ENCODE results near the gene HOXB9. TPM values are rescaled to one million over a fixed set of nuclear protein-coding genes. Genes with fewer than 3 reads are reported as not detected.

The HOXB9 gene
- total RNA-seq, 1 experiment from 2014 or later: 1.4 TPM

- Mint-ChIP-seq H3K36me3 (ENCODE audit: insufficient read depth, unreplicated experiment) (peaks cover 7% of the 10 kb centered on the region), H3K4me1 (ENCODE audit: insufficient read depth, unreplicated experiment) (peaks cover 6% of the 10 kb centered on the region), H3K27me3 (ENCODE audit: insufficient read depth, unreplicated experiment) (peaks cover 99% of the 10 kb centered on the region), H3K27ac (ENCODE audit: low read depth, unreplicated experiment) (no peak overlapping the region), H3K4me3 (ENCODE audit: unreplicated experiment) (no peak overlapping the region), H3K9me3 (ENCODE audit: unreplicated experiment) (no peaks in the 10 kb centered on the region)
- BruUV-seq (replicated peaks): no TSS peak
- TF ChIP-seq, protein P1, sequence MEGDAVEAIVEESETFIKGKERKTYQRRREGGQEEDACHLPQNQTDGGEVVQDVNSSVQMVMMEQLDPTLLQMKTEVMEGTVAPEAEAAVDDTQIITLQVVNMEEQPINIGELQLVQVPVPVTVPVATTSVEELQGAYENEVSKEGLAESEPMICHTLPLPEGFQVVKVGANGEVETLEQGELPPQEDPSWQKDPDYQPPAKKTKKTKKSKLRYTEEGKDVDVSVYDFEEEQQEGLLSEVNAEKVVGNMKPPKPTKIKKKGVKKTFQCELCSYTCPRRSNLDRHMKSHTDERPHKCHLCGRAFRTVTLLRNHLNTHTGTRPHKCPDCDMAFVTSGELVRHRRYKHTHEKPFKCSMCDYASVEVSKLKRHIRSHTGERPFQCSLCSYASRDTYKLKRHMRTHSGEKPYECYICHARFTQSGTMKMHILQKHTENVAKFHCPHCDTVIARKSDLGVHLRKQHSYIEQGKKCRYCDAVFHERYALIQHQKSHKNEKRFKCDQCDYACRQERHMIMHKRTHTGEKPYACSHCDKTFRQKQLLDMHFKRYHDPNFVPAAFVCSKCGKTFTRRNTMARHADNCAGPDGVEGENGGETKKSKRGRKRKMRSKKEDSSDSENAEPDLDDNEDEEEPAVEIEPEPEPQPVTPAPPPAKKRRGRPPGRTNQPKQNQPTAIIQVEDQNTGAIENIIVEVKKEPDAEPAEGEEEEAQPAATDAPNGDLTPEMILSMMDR (IDR thresholded peaks at IDR 0.05; ENCODE audit: unreplicated experiment): no peak
- intact Hi-C loops (cut with micrococcal nuclease): no loop called here
- no peak for DNase-seq (ENCODE audit: unreplicated experiment)
- ChIA-PET POLR2A (interaction anchor here (0.7 kb wide), 1 partner anchor 188 kb away, joined by 3 read pairs; no protein-coding TSS in a partner anchor), CTCF (interaction anchor here (0.6 to 1.6 kb wide), 3 partner anchors 13 to 181 kb away, joined by 3 to 6 read pairs (median 3); no protein-coding TSS in a partner anchor)
These were observed 2.0 kb downstream of the HOXB9 start for GRCh38 chr17:48624118-48624517.

- no peaks in the 10 kb centered on the region for H3K9me3 Mint-ChIP-seq (ENCODE audit: unreplicated experiment)
- H3K27ac Mint-ChIP-seq (ENCODE audit: low read depth, unreplicated experiment): no peak overlapping the region
- H3K27me3 Mint-ChIP-seq (ENCODE audit: insufficient read depth, unreplicated experiment): peaks cover 99% of the 10 kb centered on the region
- H3K36me3 Mint-ChIP-seq (ENCODE audit: insufficient read depth, unreplicated experiment): peaks cover 7% of the 10 kb centered on the region
- ChIA-PET CTCF (interaction anchor here (0.7 to 1.6 kb wide), 4 partner anchors 13 to 730 kb away, joined by 3 to 6 read pairs (median 3); no protein-coding TSS in a partner anchor), POLR2A (interaction anchor here (0.7 kb wide), 2 partner anchors 189 to 1665 kb away, joined by 3 read pairs; no protein-coding TSS in a partner anchor)
- intact Hi-C loops (cut with micrococcal nuclease): no loop called here
- no TSS peak for BruUV-seq (replicated peaks)
- no peak overlapping the region for H3K4me3 Mint-ChIP-seq (ENCODE audit: unreplicated experiment)
- H3K4me1 Mint-ChIP-seq (ENCODE audit: insufficient read depth, unreplicated experiment): peaks cover 6% of the 10 kb centered on the region
- no peak for DNase-seq (ENCODE audit: unreplicated experiment)
- TF ChIP-seq, protein P1 (IDR thresholded peaks at IDR 0.05; ENCODE audit: unreplicated experiment): no peak
These were observed 2.6 kb downstream of the HOXB9 start for GRCh38 chr17:48623583-48623982.

DNA sequence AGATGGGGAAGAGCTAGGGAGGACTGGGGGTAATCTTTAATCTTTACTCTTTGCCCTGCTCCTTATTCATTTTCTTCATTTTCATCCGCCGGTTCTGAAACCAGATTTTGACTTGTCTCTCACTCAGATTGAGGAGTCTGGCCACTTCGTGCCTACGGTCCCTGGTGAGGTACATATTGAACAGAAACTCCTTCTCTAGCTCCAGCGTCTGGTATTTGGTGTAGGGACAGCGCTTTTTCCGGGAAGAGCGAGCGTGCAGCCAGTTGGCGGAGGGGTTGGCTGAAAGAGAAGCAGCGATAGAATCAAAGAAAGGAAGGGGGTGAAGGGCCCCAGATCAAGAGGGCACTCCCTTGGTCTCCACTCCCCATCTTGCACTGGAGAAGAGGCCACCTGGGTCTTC lies 3.3 kb downstream of the HOXB9 start:
- no peak overlapping the region for H3K4me3 Mint-ChIP-seq (ENCODE audit: unreplicated experiment)
- H3K4me1 Mint-ChIP-seq (ENCODE audit: insufficient read depth, unreplicated experiment): peaks cover 6% of the 10 kb centered on the region
- ChIA-PET POLR2A (no interaction called here), CTCF (interaction anchor here (0.7 to 1.1 kb wide), 4 partner anchors 13 to 729 kb away, joined by 3 read pairs; no protein-coding TSS in a partner anchor)
- H3K27me3 Mint-ChIP-seq (ENCODE audit: insufficient read depth, unreplicated experiment): peaks cover 99% of the 10 kb centered on the region
- H3K27ac Mint-ChIP-seq (ENCODE audit: low read depth, unreplicated experiment): no peak overlapping the region
- intact Hi-C loops (cut with micrococcal nuclease): no loop called here
- TF ChIP-seq, protein P1 (IDR thresholded peaks at IDR 0.05; ENCODE audit: unreplicated experiment): no peak
- no peaks in the 10 kb centered on the region for H3K9me3 Mint-ChIP-seq (ENCODE audit: unreplicated experiment)
- H3K36me3 Mint-ChIP-seq (ENCODE audit: insufficient read depth, unreplicated experiment): peaks cover 7% of the 10 kb centered on the region
- BruUV-seq (replicated peaks): no TSS peak
- DNase-seq (ENCODE audit: unreplicated experiment): no peak

DNA sequence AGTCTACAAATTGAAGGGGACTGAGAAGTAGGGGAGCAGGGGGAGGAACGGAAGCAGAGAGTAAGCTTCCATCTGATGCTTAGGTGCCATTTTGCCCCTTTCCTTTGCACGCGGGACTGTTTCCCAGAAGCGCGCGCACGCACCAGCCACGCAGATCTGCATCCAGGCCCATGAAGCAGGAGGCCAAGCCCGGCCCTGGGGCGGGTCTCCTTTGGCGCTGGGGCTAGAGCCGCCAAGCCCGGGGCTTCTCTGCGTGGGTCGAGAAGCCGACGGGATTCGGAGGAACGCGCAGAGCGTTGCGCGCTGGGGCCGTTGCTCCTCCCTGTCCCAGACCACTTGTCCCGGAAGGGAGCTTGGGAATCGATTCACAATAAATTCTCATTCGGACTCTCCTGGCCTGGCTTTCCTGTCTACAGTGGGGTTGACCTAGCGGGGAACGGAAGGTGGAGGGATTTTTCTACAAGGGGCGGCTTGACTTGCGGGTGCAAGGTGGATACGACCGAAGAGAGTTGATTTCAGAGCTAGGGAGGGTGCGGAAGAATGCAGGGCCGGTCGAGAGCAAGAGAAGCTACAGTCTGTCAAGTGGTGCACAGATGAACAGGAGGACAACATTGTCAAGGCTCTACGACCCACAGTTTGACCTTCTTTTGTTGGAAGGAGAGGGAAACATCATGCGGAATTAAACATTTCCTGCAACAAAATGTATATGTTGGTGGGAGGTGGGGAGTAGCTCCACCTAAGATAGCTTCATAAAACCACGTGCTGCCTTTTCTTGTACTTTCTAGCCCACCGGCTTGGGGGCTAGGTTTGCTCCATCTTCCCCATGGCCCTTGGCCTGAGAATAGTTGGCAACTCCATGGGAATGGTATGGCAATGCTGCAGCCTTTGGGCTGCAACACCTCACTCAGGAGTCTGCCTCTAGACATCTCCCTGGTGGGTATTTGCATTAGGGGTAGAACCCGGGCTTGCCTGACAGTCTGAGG lies 4.5 kb downstream of the HOXB9 start:
- intact Hi-C loops (cut with micrococcal nuclease): no loop called here
- no TSS peak for BruUV-seq (replicated peaks)
- TF ChIP-seq, protein P1 (IDR thresholded peaks at IDR 0.05; ENCODE audit: unreplicated experiment): no peak
- peaks cover 7% of the 10 kb centered on the region for H3K36me3 Mint-ChIP-seq (ENCODE audit: insufficient read depth, unreplicated experiment)
- no peak overlapping the region for H3K4me3 Mint-ChIP-seq (ENCODE audit: unreplicated experiment)
- H3K9me3 Mint-ChIP-seq (ENCODE audit: unreplicated experiment): no peaks in the 10 kb centered on the region
- DNase-seq (ENCODE audit: unreplicated experiment): no peak
- peaks cover 99% of the 10 kb centered on the region for H3K27me3 Mint-ChIP-seq (ENCODE audit: insufficient read depth, unreplicated experiment)
- H3K27ac Mint-ChIP-seq (ENCODE audit: low read depth, unreplicated experiment): no peak overlapping the region
- ChIA-PET CTCF (interaction anchor here (0.6 to 1.4 kb wide), 9 partner anchors 12 to 638 kb away, joined by 3 to 4 read pairs (median 4); no protein-coding TSS in a partner anchor), POLR2A (interaction anchor here (0.5 kb wide), 1 partner anchor 22 kb away, joined by 3 read pairs; no protein-coding TSS in a partner anchor)
- H3K4me1 Mint-ChIP-seq (ENCODE audit: insufficient read depth, unreplicated experiment): peaks cover 10% of the 10 kb centered on the region

All from MCF 10A (cell line).